OCI-LY3 (cell line): ENCODE data around the gene UGT1A3.

Source experiments
- H2AFZ ChIP-seq: fragments of 200-600, 300-600 bp; shearing (Covaris generic); 2 replicates; pipeline ENCODE4 v1.6.0; 2014; ENCODE audit warnings: antibody characterized with exemption, low read depth, low read length
- H3K27ac ChIP-seq: fragments of 200-600, 300-600 bp; sonication (generic); 2 replicates; pipeline ENCODE4 v1.5.1; 2014; ENCODE audit warnings: mild to moderate bottlenecking, low read length, moderate library complexity, mixed read lengths
- H3K27me3 ChIP-seq: fragments of 200-600, 300-600 bp; sonication (generic); 2 replicates; pipeline ENCODE4 v1.6.1; 2014; ENCODE audit warnings: low read depth, low read length, mixed read lengths
- H3K36me3 ChIP-seq: fragments of 200-600, 300-600 bp; sonication (generic); replicated peaks from 2 replicates; pipeline ENCODE3; 2014; ENCODE audit warnings: low read depth, low read length, mixed read lengths
- H3K4me1 ChIP-seq: fragments of 300-600, 200-600 bp; sonication (generic); 2 replicates; pipeline ENCODE4 v1.6.1; 2014; ENCODE audit warnings: low read length, mixed read lengths
- H3K4me2 ChIP-seq: fragments of 200-600, 300-600 bp; sonication (generic); 2 replicates; pipeline ENCODE4 v1.6.1; 2014; ENCODE audit warnings: low read length, mixed read lengths
- H3K4me3 ChIP-seq: fragments of 300-600, 200-600 bp; sonication (generic); 2 replicates; pipeline ENCODE4 v1.5.1; 2014; ENCODE audit warnings: antibody characterized with exemption, mild to moderate bottlenecking, low read length, moderate library complexity
- H3K79me2 ChIP-seq: fragments of 300-600, 200-600 bp; shearing (Covaris generic); 2 replicates; pipeline ENCODE4 v1.6.1; 2014; ENCODE audit warnings: mild to moderate bottlenecking, low read length, mixed read lengths
- H3K9ac ChIP-seq: fragments of 300-600, 200-600 bp; shearing (Covaris generic); 2 replicates; pipeline ENCODE4 v1.6.0; 2014; ENCODE audit warnings: mild to moderate bottlenecking, low read length, moderate library complexity
- H3K9me3 ChIP-seq: fragments of 200-600, 300-600 bp; shearing (Covaris generic); 2 replicates; pipeline ENCODE4 v1.6.1; 2014; ENCODE audit warnings: low read length, mixed read lengths; ENCODE audit not compliant: insufficient read depth
- H4K20me1 ChIP-seq: fragments of 200-600, 300-600 bp; sonication (generic); 2 replicates; pipeline ENCODE4 v1.6.1; 2016; ENCODE audit warnings: low read length, mixed read lengths; ENCODE audit not compliant: insufficient read depth
- EZH2phosphoT487 ChIP-seq: fragments of 200-600 bp; shearing (Covaris generic); IDR thresholded peaks from 2 replicates; pipeline ENCODE4 v1.6.1; 2018; ENCODE audit warnings: antibody characterized with exemption, mixed run types, low read depth
- TF ChIP-seq, protein P1 (sequence below): fragments of 200-600, 300-600 bp; sonication (generic); IDR thresholded peaks from 2 replicates; pipeline ENCODE4 v1.5.1; 2014; ENCODE audit warnings: antibody characterized with exemption, low read length, low read depth

The UGT1A3 gene

DNA sequence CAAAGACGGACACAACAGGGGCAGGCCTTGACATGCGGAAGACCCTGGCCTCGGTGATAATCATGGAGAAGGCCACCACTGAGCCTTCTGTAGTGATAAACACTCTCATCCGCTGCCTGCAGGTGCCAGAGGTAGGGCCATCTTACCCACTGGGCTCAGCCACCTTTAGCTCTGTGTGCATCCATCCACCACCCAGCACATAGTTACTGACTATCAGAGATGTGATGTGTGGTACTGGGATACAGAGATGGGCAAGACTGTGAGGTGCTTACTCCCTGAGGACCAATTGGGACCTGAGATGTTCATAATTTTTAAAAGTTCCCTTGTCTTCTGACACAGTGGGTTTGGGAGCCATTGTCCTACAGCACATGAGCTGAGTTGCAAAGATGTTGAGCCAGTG lies 50.9 kb downstream of the UGT1A3 start:
- TF ChIP-seq EZH2phosphoT487 = no peak
- TF ChIP-seq, protein P1, sequence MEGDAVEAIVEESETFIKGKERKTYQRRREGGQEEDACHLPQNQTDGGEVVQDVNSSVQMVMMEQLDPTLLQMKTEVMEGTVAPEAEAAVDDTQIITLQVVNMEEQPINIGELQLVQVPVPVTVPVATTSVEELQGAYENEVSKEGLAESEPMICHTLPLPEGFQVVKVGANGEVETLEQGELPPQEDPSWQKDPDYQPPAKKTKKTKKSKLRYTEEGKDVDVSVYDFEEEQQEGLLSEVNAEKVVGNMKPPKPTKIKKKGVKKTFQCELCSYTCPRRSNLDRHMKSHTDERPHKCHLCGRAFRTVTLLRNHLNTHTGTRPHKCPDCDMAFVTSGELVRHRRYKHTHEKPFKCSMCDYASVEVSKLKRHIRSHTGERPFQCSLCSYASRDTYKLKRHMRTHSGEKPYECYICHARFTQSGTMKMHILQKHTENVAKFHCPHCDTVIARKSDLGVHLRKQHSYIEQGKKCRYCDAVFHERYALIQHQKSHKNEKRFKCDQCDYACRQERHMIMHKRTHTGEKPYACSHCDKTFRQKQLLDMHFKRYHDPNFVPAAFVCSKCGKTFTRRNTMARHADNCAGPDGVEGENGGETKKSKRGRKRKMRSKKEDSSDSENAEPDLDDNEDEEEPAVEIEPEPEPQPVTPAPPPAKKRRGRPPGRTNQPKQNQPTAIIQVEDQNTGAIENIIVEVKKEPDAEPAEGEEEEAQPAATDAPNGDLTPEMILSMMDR = no peak
- H3K9ac ChIP-seq = no peak overlapping the region
- no peaks in the 10 kb centered on the region for H3K27me3 ChIP-seq
- no peak overlapping the region for H3K27ac ChIP-seq
- H4K20me1 ChIP-seq = no peaks in the 10 kb centered on the region
- H3K36me3 ChIP-seq = no peaks in the 10 kb centered on the region
- no peaks in the 10 kb centered on the region for H3K79me2 ChIP-seq
- H3K4me1 ChIP-seq = no peaks in the 10 kb centered on the region
- H3K4me2 ChIP-seq = no peak overlapping the region
- H2AFZ ChIP-seq = no peak overlapping the region
- H3K4me3 ChIP-seq = no peak overlapping the region
- no peaks in the 10 kb centered on the region for H3K9me3 ChIP-seq

DNA sequence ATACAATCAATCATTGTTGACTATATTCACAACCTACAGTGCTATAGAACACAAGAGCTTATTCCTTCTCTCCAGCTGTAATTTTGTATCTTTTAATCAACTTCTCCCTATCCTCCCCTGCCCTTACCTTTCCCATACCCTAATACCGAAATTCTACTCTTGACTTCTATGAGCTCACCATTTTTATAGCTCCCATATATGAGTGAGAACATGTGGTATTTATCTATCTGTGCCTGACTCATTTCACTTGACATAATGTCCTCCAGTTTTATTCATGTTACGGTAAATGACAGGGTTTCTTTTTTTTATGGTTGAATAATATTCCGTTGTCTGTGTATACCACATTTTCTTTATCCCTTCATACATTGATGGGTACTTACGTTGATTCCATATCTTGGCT lies 51.9 kb downstream of the UGT1A3 start:
- Histone ChIP-seq H3K4me1 (no peaks in the 10 kb centered on the region), H4K20me1 (no peaks in the 10 kb centered on the region), H3K4me3 (no peak overlapping the region), H3K9me3 (no peaks in the 10 kb centered on the region), H3K36me3 (no peaks in the 10 kb centered on the region), H3K9ac (no peak overlapping the region), H3K4me2 (no peak overlapping the region), H3K27ac (no peak overlapping the region), H3K27me3 (no peaks in the 10 kb centered on the region), H2AFZ (no peak overlapping the region), H3K79me2 (no peaks in the 10 kb centered on the region)
- TF ChIP-seq, protein P1 = no peak
- no peak for TF ChIP-seq EZH2phosphoT487

DNA sequence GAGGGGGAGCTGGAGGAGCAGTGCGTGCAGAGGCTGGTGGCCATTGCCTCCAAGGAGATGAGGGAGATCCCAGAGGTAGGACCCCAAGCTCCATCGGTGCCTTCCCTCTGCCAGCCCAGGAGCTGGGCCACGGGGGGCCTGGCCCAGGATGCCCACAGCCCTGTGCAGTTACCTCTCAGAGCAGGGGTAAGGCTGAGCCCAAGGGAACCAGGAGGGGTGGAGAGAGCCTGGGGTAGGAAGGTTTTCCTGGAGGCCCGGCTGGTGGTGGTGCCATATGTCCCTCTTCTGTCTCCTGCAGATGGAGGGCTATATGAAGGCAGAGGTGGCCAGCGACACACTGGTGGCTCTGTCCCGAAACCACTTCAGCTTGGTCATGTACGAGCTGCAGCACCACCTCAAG lies 60.7 kb downstream of the UGT1A3 start:
- Histone ChIP-seq H3K4me1 (no peaks in the 10 kb centered on the region), H3K27me3 (no peaks in the 10 kb centered on the region), H2AFZ (no peak overlapping the region), H3K27ac (no peak overlapping the region), H3K79me2 (no peaks in the 10 kb centered on the region), H3K4me3 (no peak overlapping the region), H4K20me1 (no peaks in the 10 kb centered on the region), H3K9ac (no peak overlapping the region), H3K9me3 (no peaks in the 10 kb centered on the region), H3K4me2 (no peak overlapping the region), H3K36me3 (no peaks in the 10 kb centered on the region)
- no peak for TF ChIP-seq EZH2phosphoT487
- TF ChIP-seq, protein P1 = no peak

DNA sequence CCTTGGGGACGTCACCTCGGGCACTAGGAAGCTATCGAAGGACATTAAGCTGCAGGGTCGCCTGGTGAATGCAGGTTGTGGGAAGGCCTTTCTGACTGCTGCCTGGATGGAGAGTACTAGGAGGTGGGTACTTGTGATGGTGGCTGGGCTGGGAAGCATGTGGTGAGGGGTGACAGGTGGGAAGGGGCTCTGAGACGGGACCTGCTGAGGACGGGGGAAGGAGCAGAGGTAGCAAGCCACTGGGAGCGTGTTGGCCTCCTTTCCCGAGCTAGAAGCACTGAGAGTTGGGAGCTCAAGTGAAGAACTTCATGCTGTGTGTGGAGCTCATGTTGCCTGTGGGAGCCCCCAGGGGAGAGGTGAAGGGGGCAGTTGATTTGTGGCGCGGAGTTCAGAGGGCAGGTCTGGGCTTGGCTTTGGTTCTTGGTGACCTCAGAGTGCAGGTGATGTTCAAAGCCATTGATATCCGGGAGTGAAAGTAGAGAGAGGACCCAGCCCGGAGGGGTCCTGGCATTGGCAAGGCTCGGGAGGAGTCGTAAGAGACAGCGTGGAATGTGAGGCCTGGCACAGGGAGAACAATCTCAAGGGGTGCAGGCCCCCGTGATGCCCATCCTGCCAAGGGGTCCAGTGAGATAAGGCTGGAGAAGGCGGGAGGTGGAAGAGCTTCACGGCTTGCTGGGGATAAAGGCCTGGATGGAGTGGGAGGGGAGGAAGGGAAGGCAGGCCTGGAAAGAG lies 62.5 kb downstream of the UGT1A3 start:
- Histone ChIP-seq H3K9ac (no peak overlapping the region), H4K20me1 (no peaks in the 10 kb centered on the region), H3K9me3 (no peaks in the 10 kb centered on the region), H3K4me1 (no peaks in the 10 kb centered on the region), H3K4me2 (no peak overlapping the region), H3K79me2 (no peaks in the 10 kb centered on the region), H3K27ac (no peak overlapping the region), H2AFZ (no peak overlapping the region), H3K36me3 (no peaks in the 10 kb centered on the region), H3K27me3 (no peaks in the 10 kb centered on the region), H3K4me3 (no peak overlapping the region)
- TF ChIP-seq, protein P1 = no peak
- TF ChIP-seq EZH2phosphoT487 = no peak
